ENCODE measurements around the gene PFDN5. TPM values are rescaled to one million over a fixed set of nuclear protein-coding genes. Genes with fewer than 3 reads are reported as not detected.

Gene PFDN5
- total and polyA plus RNA-seq, 12 donors = 307 to 1,216 (median 356) TPM

- DNase-seq (no peak), ATAC-seq (peak in 1 of 8 donors; percentile 57)
- intact Hi-C loops (cut with DNase I) = no loop called here
- peaks cover 0 to 7% (median 4%) of the 10 kb centered on the region in 9 donors for H3K4me1 ChIP-seq
- 17 to 22% methylated on average over 11 of the region's 11 CpGs for WGBS, 2 donors
- H3K4me3 ChIP-seq = no peak overlapping the region
- no peaks in the 10 kb centered on the region for H3K36me3 ChIP-seq
- H3K27me3 ChIP-seq = peaks cover 0 to 52% (median 21%) of the 10 kb centered on the region in 7 donors
- no peaks in the 10 kb centered on the region for H3K9me3 ChIP-seq
- no peak overlapping the region for H3K27ac ChIP-seq
- no peak for TF ChIP-seq CTCF (IDR thresholded peaks at IDR 0.05)
These were observed 42.7 kb downstream of the PFDN5 start for GRCh38 chr12:53338017-53338416.

- intact Hi-C loops (cut with DNase I) = no loop called here
- H3K4me3 ChIP-seq = no peak overlapping the region
- ATAC-seq (peak in 1 of 8 donors; percentile 20), DNase-seq (no peak)
- H3K27ac ChIP-seq = no peak overlapping the region
- H3K27me3 ChIP-seq = peaks cover 0 to 47% (median 21%) of the 10 kb centered on the region in 7 donors
- no peaks in the 10 kb centered on the region for H3K9me3 ChIP-seq
- TF ChIP-seq CTCF (IDR thresholded peaks at IDR 0.05) = no peak
- H3K36me3 ChIP-seq = no peaks in the 10 kb centered on the region
- H3K4me1 ChIP-seq = peaks cover 0 to 7% (median 4%) of the 10 kb centered on the region in 9 donors
- WGBS, 2 donors = 73 to 75% methylated on average over 6 of the region's 6 CpGs
These were observed 43.6 kb downstream of the PFDN5 start for GRCh38 chr12:53338916-53339315.

GRCh38 chr12:53340398-53340797, 45.1 kb downstream of the PFDN5 start:
- H3K4me3 ChIP-seq = no peak overlapping the region
- H3K4me1 ChIP-seq = peaks cover 2 to 16% (median 10%) of the 10 kb centered on the region in 9 donors
- no peak for TF ChIP-seq CTCF (IDR thresholded peaks at IDR 0.05)
- ATAC-seq (no peak), DNase-seq (no peak)
- intact Hi-C loops (cut with DNase I) = no loop called here
- H3K27ac ChIP-seq = no peak overlapping the region
- WGBS, 2 donors = 85 to 90% methylated on average over 9 of the region's 9 CpGs
- H3K9me3 ChIP-seq = no peaks in the 10 kb centered on the region
- H3K36me3 ChIP-seq = no peaks in the 10 kb centered on the region
- peaks cover 0 to 39% (median 18%) of the 10 kb centered on the region in 7 donors for H3K27me3 ChIP-seq

GRCh38 chr12:53343449-53343848, 48.1 kb downstream of the PFDN5 start:
- Histone ChIP-seq H3K4me3 (no peak overlapping the region), H3K9me3 (no peaks in the 10 kb centered on the region), H3K36me3 (no peaks in the 10 kb centered on the region), H3K27me3 (peaks cover 0 to 10% (median 0%) of the 10 kb centered on the region in 7 donors), H3K27ac (no peak overlapping the region), H3K4me1 (peaks cover 5 to 23% (median 16%) of the 10 kb centered on the region in 9 donors)
- TF ChIP-seq CTCF (IDR thresholded peaks at IDR 0.05) = no peak
- DNase-seq (no peak), ATAC-seq (no peak)
- 64 to 81% methylated on average over 3 of the region's 3 CpGs for WGBS, 2 donors
- intact Hi-C loops (cut with DNase I) = no loop called here

Measured in heart right ventricle (tissue), 16 donors.